GM12874 (cell line): Measurements from ENCODE around the gene PPP1R8.

ENCODE experiments used
- CTCF ChIP-seq: IDR thresholded peaks from 2 replicates; pipeline ENCODE4 v1.5.1; 2011; ENCODE audit warnings: low read depth, mild to moderate bottlenecking, control low read depth, low read length, moderate library complexity; ENCODE audit not compliant: insufficient read depth

The PPP1R8 gene

GRCh38 chr1:27885621-27886352, 55.2 kb downstream of the PPP1R8 start:
- TF ChIP-seq CTCF = no peak

GRCh38 chr1:27886353-27886679, 55.7 kb downstream of the PPP1R8 start:
- TF ChIP-seq CTCF = no peak

GRCh38 chr1:27886744-27887143, 56.2 kb downstream of the PPP1R8 start:
- TF ChIP-seq CTCF = no peak

GRCh38 chr1:27887215-27888021, 56.8 kb downstream of the PPP1R8 start:
- no peak for TF ChIP-seq CTCF

GRCh38 chr1:27889506-27889905, 58.9 kb downstream of the PPP1R8 start:
- no peak for TF ChIP-seq CTCF

- TF ChIP-seq CTCF = peak; percentile 36; the same call in 1 of the 2 replicates
Measured at GRCh38 chr1:27891196-27891889, 60.8 kb downstream of the PPP1R8 start.

GRCh38 chr1:27894521-27894920, 63.9 kb downstream of the PPP1R8 start:
- TF ChIP-seq CTCF = no peak
